ENCODE measurements around the gene MYO3B.
A peak's percentile ranks its signal among the peaks of the same experiment; 100 is the strongest.
"Not testable (repeated sequence)": the region's sequence is repeated elsewhere in the genome, so short reads cannot be mapped to it uniquely, and the experiment has no call there.

MYO3B gene

DNA sequence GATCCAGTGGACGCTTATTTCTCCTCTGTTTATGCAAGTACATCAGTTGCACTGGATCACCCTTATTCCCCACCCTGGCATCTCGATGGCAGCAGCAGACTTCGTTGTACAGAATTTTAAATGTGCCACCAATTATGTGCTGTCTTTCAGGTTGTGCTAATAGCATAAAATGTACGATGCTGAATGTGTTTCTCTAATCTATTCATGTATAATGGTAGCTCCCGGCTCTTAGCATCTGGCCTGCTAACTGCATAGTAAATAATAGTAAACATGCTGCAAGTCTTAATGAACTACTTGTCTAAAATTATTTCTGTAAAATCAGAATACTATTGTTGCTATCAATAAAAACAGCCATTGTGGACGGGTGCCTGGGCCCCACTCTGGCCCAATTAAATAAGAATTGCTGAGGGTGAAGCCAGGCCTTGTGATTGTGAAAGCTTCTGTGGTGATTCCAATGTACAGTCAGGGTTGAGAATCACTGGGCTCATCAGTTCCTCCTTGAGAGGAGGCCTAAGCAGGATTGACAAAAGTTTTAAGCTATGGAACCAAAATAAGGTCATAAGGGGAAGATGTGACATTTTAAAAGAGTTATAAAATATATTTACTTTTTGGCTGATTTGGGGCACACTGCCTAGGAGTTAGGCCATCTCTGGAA lies 14.4 kb upstream of the MYO3B start:
- no peak for DNase-seq

GRCh38 chr2:170165129-170165528 lies 12.8 kb upstream of the MYO3B start:
- peak; percentile 50 for DNase-seq

DNA sequence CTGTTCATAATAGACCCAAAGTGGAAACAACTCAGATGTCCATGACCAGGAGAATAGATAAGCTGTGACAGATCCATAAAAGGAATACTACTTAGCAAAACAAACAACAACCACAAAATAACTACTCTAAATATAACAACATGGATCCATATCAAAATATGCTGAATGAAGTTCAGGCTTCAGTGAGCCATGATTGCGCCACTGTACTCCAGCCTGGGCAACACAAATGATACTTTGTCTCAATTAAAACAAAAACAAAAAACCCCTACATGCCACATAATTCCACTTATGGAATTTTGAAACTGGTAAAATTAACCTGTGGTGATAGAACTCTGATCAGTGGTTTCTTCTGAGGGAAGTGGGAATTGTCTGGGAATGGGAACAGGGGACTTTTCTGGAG lies 11.2 kb upstream of the MYO3B start:
- DNase-seq = no peak

DNA sequence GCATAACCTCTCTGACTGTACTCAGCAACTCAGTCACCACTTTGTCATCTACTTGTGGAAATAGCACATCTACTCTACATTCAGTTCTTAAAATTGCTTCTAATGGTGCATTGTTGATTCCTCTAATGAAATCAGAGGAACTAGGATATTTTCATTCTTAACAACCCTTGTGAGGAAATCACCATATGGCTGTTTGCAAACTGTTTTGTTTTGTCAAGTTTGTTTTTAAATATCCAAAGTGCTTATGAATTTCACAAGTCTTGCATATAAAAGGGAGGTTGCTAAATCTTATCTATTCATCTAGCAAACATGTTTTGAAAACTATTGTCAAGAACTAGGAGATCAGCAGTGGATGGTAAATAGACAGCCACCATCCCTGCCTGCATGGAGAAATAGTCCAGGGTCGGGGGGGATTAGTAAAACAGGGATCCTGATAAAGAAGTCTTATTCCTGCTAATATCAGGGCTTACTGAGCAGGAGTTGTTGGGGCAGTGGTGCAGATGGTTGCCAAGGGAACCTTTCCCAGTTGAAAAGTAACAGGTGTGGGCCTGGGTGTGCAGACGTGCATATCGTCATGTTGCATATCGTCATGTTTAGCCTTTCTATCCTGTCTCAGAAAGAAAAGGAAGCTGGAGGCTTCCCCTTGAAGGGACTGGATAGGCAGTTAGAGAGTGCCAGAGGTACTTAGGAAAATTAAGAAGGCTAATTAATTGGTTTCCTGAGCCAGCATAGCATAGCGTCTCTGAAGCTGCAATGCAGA lies 7.5 kb upstream of the MYO3B start:
- no peak for DNase-seq

GRCh38 chr2:170176212-170176611 lies 1.7 kb upstream of the MYO3B start:
- DNase-seq = no peak

DNA sequence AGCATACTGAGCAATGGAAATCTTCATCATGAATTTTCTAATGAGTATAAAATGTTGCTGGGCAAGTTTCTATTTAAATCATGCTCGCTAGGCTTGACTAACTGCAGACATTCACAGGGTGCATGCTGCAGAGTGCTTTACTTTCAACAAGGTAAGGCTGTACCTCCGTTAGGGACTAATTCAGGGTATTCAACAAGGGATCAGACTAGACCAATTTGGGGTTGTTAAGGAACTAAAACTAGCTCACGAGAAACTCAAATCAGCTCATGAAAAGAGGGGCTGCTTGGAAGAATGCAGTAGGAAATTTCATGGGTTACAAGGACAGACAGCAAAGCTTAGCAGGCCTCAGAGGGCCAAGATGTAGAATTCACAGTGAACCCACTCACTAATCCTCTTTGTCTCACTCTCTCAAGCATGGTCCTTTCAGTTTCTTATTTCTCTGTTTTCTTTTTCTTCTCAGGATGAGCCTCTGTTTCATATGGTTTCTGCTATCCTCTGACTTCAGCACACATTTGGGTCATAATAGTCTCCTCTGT lies 2.2 kb downstream of the MYO3B start:
- DNase-seq = no peak

- DNase-seq = no peak
Observed at GRCh38 chr2:170181602-170182001, 3.7 kb downstream of the MYO3B start.

GRCh38 chr2:170185319-170185718 lies 7.4 kb downstream of the MYO3B start:
- no peak for DNase-seq

DNA sequence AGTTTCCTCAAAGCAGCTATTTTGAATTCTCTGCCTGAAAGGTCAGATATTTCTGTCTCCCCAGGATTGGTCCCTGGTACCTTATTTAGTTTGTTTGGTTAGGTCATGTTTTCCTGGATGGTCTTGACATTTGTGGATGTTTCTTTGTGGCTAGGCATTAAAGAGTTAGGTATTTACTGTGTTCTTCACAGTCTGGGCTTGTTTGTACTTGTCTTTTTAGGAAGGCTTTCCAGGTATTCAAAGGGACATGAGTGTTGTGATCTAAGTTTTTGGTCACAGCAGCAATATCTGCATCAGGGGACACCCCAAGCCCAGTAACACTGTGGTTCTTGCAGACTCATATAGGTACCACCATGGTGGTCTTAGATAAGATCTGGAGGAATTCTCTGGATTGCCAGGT lies 11.8 kb downstream of the MYO3B start:
- DNase-seq = no peak

- DNase-seq = no peak
Observed at GRCh38 chr2:170190172-170190571, 12.2 kb downstream of the MYO3B start.

GRCh38 chr2:170191166-170191866 lies 13.4 kb downstream of the MYO3B start:
- DNase-seq = no peak

GRCh38 chr2:170196963-170197362 lies 19.0 kb downstream of the MYO3B start:
- no peak for DNase-seq

GRCh38 chr2:170201275-170201674 lies 23.3 kb downstream of the MYO3B start:
- no peak for DNase-seq

GRCh38 chr2:170201734-170202393 lies 23.9 kb downstream of the MYO3B start:
- no peak for DNase-seq

DNA sequence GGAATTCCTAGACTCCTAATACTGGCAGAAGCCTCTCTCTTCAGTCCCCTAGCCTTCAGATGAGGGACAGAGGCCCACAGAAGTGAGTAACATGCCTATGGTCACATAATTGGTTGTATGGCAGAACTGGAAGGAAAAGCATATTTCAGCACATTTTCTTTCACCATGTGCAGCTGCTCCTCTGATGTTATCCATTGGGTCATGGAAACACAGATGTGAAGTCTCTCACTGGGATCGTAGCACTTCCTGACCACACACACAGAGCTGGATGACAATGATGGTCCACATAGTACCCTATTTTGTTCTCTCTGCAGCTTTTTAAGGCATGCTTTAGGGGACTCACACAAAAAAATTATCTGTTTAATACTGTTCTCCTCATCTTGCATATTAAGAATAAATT lies 24.5 kb downstream of the MYO3B start:
- DNase-seq = no peak

- no peak for DNase-seq
Observed at GRCh38 chr2:170204298-170204951, 26.5 kb downstream of the MYO3B start.

DNA sequence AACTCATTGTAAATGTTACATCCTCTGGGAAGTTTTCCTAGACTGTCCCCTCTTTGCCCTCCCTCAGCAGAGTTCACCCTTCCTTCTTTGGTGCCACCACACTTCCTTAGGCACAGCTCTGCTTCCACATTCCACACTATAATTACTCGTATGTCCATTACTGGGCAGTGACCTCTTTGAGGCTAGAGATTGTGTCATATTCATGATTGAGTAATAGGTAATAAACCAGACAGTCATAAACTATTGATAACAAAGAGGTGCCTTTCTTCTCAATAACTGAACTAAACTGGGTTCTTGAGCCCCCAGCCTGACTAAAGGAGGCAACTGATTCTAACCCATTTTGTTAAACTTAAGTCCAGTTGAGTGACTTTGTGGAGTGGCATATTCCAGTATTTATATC lies 28.3 kb downstream of the MYO3B start:
- DNase-seq = no peak

DNA sequence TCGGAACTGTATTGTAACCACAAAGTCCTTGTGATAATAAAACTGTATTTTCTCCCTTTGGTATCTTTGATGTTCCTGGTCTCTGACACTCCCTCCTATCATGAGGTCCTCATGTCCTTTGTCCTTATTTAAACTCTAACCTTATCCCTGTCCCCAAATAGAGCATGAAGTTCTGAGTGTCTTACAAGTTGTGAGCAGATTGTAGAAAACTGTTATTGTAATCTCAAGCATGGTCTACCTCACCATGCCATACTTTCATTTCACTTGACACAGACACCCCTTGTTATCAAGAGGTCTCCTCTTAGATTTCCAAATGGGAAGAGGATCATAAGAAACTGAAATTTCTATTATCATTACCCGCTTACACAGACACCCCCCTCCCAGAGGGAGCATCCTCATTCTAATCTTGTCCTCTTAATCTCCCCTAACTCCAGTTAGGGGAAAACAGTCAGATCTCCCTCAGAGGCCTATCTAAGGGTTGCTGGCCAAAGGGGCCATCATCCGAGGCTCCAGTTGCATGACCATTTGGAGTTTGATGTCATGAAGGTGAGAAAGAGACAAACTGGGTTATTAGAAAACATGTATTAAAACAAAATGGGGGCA lies 29.0 kb downstream of the MYO3B start:
- no peak for DNase-seq

DNA sequence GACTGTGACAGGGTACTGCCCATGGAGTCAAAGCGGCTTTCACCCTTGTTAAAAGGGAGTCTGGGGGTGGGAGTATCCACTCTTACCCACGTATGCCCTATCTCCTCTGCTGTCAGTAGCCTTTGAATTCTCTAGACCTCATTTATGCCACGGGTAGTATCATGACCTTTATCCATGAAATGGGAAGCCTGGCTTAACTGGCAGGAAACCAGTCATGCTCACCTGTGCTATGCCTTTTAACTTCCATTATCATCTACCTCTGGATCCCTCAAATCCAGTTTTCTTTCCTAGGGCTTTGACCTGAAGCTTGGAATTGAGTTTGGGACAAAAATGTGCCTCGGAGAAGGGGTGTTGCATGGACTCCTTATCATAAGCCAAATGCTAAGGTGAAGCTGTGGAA lies 30.0 kb downstream of the MYO3B start:
- no peak for DNase-seq

DNA sequence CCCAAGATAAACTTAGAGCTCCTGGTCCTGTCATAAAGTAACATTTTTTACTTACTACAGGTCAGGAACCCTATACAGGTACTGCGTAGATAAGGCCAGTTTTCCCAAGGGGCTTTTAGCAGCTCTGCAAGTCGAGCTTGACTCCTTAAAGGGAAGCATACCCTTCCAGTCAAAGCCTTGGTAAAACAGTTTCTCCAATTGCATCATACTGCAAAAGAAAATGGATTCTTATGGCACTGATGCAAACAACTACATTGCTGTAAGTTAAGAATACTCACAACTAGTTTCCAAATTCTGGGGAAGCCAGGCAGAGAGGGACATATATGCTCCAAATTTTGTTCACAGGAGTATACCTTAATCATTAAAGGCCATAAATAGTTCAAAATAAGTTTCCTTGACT lies 31.0 kb downstream of the MYO3B start:
- no peak for DNase-seq

DNA sequence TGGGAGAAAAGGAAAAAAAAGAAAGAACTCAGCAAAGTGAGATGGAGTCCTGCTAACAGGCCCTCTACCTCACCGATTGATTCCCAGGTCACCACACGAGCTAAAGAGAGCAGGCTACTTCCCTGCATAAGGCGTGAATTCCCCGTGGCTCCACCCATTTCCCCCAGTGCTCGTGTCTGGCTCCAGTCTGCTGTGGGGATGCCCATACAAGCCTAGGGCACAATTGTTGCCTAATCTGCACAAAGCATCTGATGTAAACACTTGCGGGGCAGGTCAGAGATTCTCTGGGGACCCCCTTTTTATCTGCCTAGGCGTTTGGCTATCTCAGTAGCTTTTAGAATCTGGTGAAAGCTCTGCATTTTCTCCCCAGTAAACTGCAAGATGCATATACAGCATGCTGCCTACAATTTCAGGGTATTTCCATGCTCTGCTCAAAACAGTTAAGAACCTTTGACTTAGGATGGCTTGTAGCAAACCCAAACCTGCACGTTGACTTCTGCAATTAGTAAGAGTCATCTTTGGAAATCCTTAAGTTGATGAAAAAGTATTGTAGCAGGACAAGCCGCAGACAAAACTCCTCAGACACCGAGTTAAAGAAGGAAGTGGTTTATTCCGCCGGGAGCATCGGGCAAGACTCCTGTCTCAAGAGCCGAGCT lies 34.8 kb downstream of the MYO3B start:
- no peak for DNase-seq

GRCh38 chr2:170213281-170213625 lies 35.3 kb downstream of the MYO3B start:
- DNase-seq = not testable (repeated sequence)

All from NCI-H226 (cell line).